Activated T-cell treated with anti-CD3 and anti-CD28 coated beads, Interleukin-2, amount 50 U/mL, for 48 hours (primary cell): ENCODE data around the gene PHF20.
"Not testable (repeated sequence)": the region's sequence is repeated elsewhere in the genome, so short reads cannot be mapped to it uniquely, and the experiment has no call there.

ENCODE experiments used
- DNase-seq, 2 experiments: peaks; one replicate each; pipeline ENCODE4 v3.0.0-alpha.2; 2020

PHF20 gene

GRCh38 chr20:35888657-35889056, 116.8 kb downstream of the PHF20 start:
- no peak for DNase-seq

- DNase-seq, result no peak
Measured at GRCh38 chr20:35891375-35891774, 119.6 kb downstream of the PHF20 start.

DNA sequence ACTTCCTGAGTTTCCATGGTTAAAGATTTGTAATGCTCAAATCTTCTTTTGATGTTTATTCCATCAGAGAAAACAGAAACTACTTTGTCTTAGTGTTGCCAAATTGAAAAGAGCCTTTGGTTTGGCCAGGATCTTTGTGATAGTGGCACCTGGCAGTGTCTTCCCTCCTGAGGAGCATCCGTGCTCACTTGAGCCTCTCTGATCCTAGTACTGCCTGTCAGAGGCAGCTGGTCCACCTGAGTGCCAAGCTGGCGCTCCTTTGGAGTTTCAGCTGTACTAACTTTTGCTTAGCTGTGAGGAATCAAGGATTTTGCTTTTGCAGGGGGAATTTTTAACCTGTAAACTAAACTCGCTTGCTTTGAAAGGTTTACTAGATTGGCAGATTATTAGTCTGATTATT, 121.1 kb downstream of the PHF20 start:
- DNase-seq, result no peak

- DNase-seq, result no peak
Measured at GRCh38 chr20:35893942-35894341, 122.1 kb downstream of the PHF20 start.

- not testable (repeated sequence) for DNase-seq
Measured at GRCh38 chr20:35895516-35895915, 123.7 kb downstream of the PHF20 start.

- no peak for DNase-seq
Measured at GRCh38 chr20:35899064-35899463, 127.2 kb downstream of the PHF20 start.

- DNase-seq, result not testable (repeated sequence)
Measured at GRCh38 chr20:35901230-35901629, 129.4 kb downstream of the PHF20 start.

DNA sequence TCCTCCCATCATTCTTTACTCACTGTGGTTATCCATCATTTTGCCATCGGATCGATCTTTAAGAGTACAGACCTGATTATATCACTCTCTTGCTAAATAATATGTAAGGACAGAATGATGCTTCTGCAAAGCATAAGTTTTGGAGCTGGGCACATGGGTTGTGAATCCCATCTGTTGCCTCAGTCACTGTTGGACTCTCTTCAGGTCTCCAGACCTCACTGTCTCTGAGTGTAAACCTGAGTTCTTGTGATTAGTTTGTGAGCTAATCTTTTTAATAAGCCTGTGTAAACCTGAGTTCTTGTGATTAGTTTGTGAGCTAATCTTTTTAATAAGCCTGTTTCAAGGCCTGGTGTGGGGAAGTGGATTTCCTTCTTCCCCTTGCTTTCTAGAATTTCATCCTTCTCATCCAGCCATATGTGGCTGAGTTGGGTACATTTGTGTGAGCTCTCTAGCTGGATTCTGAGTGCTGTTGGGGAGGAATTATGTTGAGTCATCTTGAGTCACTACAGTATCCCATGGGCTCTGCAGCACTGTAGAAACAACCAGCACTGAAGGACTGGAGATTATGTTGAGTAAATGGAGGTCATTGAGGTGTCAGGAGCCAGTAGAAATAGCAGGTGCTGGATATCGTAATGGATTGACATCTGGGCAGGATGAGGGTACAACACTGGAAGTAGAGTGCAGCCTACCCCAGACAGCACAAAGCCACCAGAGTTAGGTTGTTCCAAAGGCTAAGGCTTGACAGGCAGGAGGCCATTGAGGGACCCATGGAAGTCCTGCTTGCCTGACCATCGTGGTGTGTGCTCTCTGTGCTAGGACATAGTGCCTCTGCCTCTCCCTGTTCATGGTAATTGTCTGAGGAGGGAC, 130.1 kb downstream of the PHF20 start:
- DNase-seq, result no peak

- no peak for DNase-seq
Measured at GRCh38 chr20:35902545-35902941, 130.7 kb downstream of the PHF20 start.

DNA sequence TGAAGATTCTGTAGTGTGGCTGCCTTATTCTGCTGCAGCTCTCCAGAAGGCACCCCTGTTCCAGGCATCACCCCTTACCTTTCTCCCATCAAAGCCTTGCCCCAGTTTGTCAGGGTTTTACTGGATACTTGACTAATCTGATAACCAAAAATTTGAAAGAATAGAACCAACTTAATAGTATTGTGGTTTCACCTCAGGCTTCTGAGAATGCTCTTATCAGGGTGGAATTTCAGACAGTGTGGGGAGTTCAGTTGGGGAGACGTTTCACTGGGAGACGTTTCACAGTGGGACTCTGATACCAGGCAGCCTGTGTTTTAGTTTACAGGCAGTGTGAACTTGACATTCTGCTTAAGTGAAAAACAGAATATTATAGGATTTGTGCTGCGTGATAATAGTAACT, 132.0 kb downstream of the PHF20 start:
- DNase-seq, result no peak

- DNase-seq, result no peak
Measured at GRCh38 chr20:35904982-35905663, 133.3 kb downstream of the PHF20 start.

DNA sequence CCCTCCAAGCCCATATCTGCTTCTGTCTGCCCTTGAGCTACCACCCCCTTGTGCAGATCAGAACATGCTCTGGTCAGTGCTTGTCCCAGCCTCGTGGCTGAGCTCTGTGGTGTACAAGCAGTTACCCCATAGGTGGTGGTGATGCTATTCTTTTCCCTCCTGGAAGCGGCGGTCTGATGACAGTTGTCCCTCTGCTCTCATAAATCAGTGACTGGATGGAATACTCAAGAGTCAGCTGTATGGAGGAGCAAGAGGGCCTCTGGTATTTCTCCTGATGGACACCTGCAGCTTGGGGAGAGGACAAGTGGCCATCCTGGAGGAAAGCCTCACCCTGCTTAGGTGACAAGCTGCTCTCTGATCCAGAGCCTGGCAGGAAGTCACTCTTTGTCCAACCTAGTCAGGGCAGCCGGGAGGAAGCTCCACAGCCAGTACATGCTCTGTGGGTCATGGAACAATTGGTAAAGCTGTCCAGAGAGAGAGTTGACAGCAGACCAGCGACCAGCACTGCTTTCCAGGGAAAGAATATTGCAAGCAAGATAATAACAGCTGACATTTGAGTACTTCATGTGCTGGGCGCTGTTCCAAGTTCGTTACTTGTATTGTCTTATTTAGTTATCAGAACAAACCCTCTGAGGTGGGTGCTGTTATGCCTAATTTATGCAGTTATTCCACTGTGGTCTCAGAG, 135.3 kb downstream of the PHF20 start:
- no peak for DNase-seq

DNA sequence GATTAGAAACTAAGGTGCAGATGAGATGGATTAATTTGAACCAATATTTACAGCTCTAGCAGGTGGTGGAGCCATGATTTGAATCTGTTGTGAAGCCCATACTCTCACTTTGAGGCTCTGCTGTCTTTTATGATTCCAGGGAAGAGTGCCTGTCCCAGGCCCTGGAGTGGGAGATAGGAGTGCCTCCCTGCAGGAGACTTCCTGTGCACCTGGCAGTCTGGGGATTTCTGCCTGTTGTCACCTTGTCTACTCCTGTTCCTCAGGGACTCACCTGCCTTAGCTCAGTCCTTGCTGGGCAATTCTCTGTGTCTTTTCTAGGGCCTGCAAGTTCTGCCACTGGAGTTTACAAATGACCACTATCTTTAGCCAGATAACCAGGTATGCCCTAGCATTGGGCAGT, 136.2 kb downstream of the PHF20 start:
- DNase-seq, result no peak

GRCh38 chr20:35909176-35909575, 137.4 kb downstream of the PHF20 start:
- no peak for DNase-seq

GRCh38 chr20:35909796-35910195, 138.0 kb downstream of the PHF20 start:
- no peak for DNase-seq

- no peak for DNase-seq
Measured at GRCh38 chr20:35910254-35910653, 138.4 kb downstream of the PHF20 start.

DNA sequence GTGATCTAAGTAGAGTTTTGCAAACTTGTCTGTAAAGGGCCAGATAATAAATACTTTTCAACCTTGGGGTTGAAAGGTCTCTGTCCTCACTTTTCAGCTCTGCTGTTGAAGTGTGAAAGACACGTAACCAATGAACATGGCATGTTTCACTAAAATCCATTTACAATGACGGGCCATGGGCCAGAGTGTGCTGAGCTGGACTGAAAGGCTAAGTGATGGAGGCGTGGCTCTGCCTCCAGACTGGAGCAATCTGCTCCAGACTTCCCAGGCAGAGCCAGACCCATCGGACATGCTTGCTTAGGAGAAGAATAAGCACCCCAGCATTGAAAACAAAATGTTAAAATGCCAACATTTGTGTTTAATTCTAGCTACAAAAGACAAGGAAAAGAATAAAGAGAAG, 141.1 kb downstream of the PHF20 start:
- DNase-seq, result no peak

GRCh38 chr20:35917077-35917476, 145.3 kb downstream of the PHF20 start:
- no peak for DNase-seq

GRCh38 chr20:35918021-35918420, 146.2 kb downstream of the PHF20 start:
- no peak for DNase-seq

- DNase-seq, result no peak
Measured at GRCh38 chr20:35920523-35920922, 148.7 kb downstream of the PHF20 start.

- no peak for DNase-seq
Measured at GRCh38 chr20:35929301-35929700, 157.5 kb downstream of the PHF20 start.

DNA sequence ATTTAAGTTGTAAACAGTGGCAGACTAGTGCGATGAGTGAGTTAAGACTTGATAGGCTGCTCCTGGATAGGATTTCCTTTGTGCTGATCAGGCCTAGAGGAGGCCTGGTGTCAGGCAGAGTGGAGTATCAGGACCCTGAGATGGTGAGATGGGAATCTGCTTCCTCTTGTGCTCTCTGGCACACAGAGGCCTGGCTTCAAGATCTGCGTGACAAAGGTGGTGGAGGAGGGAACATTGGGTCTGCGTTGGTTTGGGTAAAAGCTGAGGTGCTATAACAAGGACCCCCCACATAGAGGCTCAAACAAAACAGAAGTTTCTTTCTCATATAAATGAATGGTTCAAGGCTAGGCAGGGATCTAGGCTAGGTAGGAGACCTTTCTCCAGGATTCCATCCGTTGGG, 162.2 kb downstream of the PHF20 start:
- DNase-seq, result no peak

DNA sequence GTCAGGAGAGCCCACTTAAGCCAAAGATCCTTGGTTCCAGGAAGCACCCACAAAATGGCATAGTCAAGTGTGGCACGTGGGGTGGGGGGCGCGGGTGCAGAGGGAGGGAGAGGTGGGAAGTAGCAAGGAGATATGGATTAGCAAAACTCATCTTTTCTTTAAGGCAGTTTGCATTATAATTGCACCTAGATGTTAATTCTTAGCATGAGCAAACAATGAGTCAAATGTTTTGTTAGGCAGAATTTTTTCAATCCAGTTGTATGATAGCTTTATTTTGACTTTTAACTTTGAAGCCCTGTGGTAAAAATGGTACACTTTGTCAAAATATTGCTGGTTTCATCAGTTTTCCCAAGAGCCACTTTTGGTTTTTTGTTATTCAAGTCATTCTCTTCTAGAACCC, 167.4 kb downstream of the PHF20 start:
- DNase-seq, result no peak

DNA sequence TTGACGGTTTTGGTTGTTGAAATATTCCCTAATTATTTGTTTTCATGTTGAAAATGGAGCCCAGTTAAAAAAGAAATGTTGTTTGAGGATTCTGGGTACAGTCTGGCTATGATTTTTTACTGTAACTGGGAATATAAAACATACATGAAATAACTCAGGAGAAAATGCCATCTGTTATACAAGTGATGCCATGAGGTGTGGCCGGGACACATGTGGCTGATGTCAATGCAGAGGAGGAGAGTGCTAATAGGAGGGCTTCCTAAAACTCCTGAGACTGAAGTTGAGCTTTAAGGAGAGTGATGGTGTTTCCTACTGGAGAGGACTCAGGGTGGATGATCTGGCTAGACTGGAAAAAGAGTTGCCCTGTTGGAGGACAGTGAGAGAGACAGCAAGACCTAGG, 169.8 kb downstream of the PHF20 start:
- DNase-seq, result no peak
